Islet precursor cell (in vitro differentiated cells): ENCODE results near the gene NDUFA5.

Experiments used
- DNase-seq: peaks from one replicate; pipeline ENCODE4 v3.0.0-alpha.2; 2018

NDUFA5 gene

DNA sequence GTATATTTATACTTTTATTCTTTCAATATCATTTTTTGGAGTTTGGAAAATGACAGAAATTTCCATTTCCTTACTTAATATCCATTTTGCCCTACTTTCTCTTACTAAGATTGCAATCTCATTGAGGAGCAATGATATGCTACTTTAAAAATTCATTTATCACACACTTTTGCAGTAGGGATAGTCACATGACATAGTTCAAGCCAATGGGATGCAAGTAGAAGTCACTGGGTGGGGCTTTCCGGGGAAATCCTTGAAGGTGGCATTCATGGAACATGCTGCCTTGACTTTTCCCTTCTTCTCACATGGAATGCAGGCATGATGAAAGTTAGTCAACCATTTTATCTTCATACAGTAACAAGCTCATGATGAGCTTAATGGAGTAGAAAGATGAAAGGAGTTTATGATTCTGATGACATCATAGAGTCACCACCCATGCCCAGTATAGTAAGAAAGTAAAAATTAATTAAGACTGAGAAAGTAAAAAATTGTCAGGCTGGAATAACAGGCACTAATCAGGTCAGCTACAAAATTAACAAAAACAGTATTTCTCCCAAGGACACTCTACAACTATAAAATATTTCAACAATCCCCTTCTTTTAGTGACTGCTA, 56.6 kb downstream of the NDUFA5 start:
- DNase-seq = no peak

DNA sequence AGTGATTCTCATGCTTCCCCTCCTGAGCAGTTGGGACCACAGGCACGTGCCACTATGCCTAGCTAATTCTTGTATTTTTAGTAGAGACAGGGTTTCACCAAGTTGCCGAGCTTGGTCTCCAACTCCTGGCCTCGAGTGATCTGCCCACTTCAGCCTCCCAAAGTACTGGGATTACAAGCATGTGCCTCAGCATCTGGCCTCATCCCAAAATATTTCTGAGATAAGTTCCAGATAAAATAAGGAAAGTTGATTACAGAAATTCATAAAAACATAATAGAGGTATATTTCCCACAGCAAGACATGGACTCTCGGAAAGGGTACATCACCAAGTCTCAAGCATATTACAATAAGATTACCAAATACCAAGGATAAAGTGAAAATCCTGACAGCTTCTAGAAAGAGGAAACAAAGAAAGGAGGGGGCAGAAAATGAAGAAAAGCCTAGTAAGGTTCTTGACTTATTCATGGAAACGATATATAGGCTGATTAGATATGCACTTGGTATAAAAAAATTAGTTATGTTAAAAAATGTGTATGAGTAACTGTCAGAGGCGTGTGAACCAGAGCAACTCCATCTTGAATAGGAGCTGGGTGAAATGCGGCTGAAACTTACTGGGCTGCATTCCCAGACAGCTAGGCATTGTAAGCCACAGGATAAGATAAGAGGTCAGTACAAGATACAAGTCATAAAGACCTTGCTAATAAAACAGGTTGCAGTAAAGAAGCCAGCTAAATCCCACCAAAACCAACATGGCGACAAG, 58.2 kb downstream of the NDUFA5 start:
- no peak for DNase-seq

DNA sequence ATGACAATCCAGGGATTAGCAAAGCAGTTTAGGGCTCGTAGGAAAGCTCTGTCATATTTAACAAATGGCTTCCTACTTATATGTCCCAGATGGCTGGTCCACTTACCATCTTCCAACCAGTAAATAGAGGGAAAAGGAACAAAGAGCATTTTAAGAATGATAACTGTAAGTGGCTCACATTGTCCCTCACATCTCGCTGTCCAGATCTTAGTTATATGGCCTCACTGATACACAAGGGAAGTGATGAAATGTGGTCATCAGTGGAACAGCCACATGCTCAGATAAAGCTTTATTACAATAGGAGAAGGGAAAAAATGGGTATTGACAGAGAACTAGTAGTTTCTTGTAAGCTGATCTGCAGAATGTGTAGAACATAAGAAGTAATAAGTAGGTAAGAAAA, 59.0 kb downstream of the NDUFA5 start:
- no peak for DNase-seq

DNA sequence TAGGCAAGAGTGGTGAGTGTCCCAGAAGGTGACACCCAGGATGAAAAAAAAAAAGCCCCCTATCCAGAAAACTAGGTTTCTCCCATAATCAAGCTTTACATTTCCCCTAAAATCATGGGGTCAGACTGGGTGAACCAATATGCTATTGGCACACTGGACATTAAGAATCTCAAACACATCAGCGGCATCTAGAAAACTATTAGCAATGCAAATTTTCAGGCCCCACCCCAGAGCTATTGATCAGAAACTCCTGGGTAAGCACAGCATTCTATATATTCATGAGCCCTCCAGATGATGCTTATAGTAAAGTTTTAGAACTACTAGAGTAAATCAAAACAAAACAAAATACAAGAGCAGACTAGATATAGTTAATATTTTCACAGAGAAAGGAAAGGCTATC, 59.6 kb downstream of the NDUFA5 start:
- no peak for DNase-seq

DNA sequence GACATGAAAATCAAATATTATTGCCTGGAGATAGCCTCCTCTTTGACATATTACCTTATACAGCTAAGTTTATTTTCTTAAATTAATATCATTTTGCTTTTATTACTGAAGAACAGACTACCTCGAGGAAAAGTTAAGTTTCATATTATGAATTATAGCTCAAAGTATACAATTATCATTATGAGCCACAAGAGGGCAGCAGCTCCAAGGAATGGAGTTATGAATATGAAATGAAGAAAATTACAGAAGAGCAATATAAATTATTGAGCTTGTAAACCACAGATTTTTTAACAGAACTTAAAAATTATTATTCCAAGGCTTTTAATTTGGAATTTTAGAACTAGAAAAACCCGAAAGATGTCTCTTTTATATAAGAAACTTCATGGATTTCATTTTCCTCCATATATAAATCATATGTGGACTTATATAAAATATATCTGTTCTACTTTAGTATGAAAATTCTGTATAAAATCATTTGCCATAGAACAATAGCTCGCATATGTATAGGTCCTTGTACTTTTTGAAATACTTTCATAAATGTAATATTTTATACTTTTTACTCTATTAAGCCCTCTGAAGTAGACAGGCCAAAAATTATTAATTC, 63.3 kb downstream of the NDUFA5 start:
- no peak for DNase-seq

DNA sequence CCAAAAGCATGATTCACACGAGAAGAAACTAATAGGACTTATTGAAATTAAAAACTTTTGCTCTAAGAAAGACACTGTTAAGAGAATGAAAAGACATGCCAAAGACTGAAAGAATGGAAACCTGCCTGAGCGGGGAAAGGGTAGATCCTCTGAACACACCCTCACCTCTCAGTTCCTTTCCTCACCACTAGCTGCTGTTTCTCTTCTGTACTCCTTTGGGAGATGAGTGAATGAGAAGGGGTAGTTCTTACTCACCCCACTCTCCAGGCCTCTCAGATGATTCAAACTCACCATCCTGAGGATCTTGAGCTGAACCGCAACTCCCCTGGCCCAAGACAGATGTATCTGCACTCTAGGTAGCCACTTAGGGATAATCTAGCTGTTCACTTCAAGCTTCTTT, 65.1 kb downstream of the NDUFA5 start:
- DNase-seq = no peak
